ENCODE results near the gene FGFRL1. TPM values are rescaled to one million over a fixed set of nuclear protein-coding genes. Genes with fewer than 3 reads are reported as not detected.

Gene FGFRL1
- total RNA-seq, 1 experiment from 2014 or later = 33.5 TPM

- H3K36me3 Mint-ChIP-seq (ENCODE audit: insufficient read depth, unreplicated experiment) = peaks cover 10% of the 10 kb centered on the region
Observed at GRCh38 chr4:999882-1000425, 11.5 kb upstream of the FGFRL1 start.

DNA sequence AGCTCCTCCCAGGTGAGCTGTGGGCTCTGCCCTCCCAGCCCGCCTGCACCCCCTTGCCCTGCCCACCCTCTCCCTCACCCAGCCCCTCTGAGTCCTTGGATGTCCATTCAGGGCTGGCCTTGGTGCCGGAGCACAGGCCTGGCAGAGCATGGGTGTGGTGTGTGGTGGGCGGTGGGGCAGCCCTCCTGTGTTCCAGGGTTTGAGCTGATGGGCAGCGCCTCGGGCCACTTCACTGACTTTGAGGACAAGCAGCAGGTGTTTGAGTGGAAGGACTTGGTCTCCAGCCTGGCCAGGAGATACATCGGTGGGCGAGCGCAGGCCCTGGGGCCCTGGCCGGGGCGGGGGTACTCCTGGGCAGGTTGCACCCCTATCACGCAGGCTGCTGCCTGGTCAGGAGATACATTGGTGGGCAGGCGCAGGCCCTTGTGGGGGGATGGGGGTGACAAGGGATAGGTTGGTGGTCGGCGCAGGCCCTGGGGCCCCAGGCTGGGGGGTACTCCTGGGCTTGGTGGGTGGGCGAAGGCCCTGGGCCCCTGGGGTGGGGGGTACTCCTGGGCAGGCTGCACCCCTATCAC is 10.7 kb upstream of the FGFRL1 start:
- Mint-ChIP-seq H3K4me1 (ENCODE audit: insufficient read depth, unreplicated experiment) (no peaks in the 10 kb centered on the region), H3K27ac (ENCODE audit: low read depth, unreplicated experiment) (no peak overlapping the region), H3K4me3 (ENCODE audit: unreplicated experiment) (no peak overlapping the region), H3K27me3 (ENCODE audit: insufficient read depth, unreplicated experiment) (peaks cover 19% of the 10 kb centered on the region), H3K9me3 (ENCODE audit: unreplicated experiment) (no peaks in the 10 kb centered on the region), H3K36me3 (ENCODE audit: insufficient read depth, unreplicated experiment) (peaks cover 10% of the 10 kb centered on the region)
- CTCF ChIA-PET = no interaction called here
- BruUV-seq (replicated peaks) = no TSS peak
- TF ChIP-seq CTCF (IDR thresholded peaks at IDR 0.05; ENCODE audit: unreplicated experiment) = no peak
- POLR2A ChIA-PET = no interaction called here
- DNase-seq (ENCODE audit: unreplicated experiment) = no peak
- intact Hi-C loops (cut with micrococcal nuclease) = no loop called here

More at GRCh38 chr4:999882-1000425, 11.5 kb upstream of the FGFRL1 start:
- DNase-seq (ENCODE audit: unreplicated experiment) = no peak
- Mint-ChIP-seq H3K27me3 (ENCODE audit: insufficient read depth, unreplicated experiment) (peaks cover 19% of the 10 kb centered on the region), H3K4me3 (ENCODE audit: unreplicated experiment) (no peak overlapping the region), H3K4me1 (ENCODE audit: insufficient read depth, unreplicated experiment) (no peaks in the 10 kb centered on the region), H3K27ac (ENCODE audit: low read depth, unreplicated experiment) (no peak overlapping the region), H3K9me3 (ENCODE audit: unreplicated experiment) (no peaks in the 10 kb centered on the region)
- POLR2A ChIA-PET = no interaction called here
- intact Hi-C loops (cut with micrococcal nuclease) = no loop called here
- no peak for TF ChIP-seq CTCF (IDR thresholded peaks at IDR 0.05; ENCODE audit: unreplicated experiment)
- CTCF ChIA-PET = no interaction called here
- no TSS peak for BruUV-seq (replicated peaks)

GRCh38 chr4:1001561-1002130 is 9.8 kb upstream of the FGFRL1 start:
- BruUV-seq (replicated peaks) = no TSS peak
- ChIA-PET CTCF (no interaction called here), POLR2A (no interaction called here)
- intact Hi-C loops (cut with micrococcal nuclease) = no loop called here
- Mint-ChIP-seq H3K9me3 (ENCODE audit: unreplicated experiment) (no peaks in the 10 kb centered on the region), H3K4me3 (ENCODE audit: unreplicated experiment) (no peak overlapping the region), H3K27me3 (ENCODE audit: insufficient read depth, unreplicated experiment) (peaks cover 23% of the 10 kb centered on the region), H3K4me1 (ENCODE audit: insufficient read depth, unreplicated experiment) (no peaks in the 10 kb centered on the region), H3K27ac (ENCODE audit: low read depth, unreplicated experiment) (no peak overlapping the region), H3K36me3 (ENCODE audit: insufficient read depth, unreplicated experiment) (peaks cover 8% of the 10 kb centered on the region)
- no peak for TF ChIP-seq CTCF (IDR thresholded peaks at IDR 0.05; ENCODE audit: unreplicated experiment)
- DNase-seq (ENCODE audit: unreplicated experiment) = no peak

DNA sequence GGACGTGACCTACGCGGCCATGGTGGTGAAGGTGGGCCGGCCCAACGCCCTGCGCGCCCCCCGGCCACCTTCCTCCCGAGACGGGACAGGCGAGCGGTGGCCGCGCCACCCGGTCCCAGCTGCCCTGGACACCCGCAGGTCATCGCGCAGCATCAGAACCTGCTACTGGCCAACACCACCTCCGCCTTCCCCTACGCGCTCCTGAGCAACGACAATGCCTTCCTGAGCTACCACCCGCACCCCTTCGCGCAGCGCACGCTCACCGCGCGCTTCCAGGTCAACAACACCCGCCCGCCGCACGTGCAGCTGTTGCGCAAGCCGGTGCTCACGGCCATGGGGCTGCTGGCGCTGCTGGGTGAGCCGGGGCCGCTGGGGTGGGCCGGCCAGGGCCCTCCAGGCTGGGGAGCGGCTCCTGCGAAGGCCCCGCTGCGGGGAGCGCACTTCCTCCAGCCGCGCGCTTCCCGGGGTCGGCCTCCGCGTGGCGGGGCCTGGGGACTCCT is 9.2 kb upstream of the FGFRL1 start:
- ChIA-PET CTCF (no interaction called here), POLR2A (no interaction called here)
- H3K27me3 Mint-ChIP-seq (ENCODE audit: insufficient read depth, unreplicated experiment) = peaks cover 28% of the 10 kb centered on the region
- H3K36me3 Mint-ChIP-seq (ENCODE audit: insufficient read depth, unreplicated experiment) = peaks cover 6% of the 10 kb centered on the region
- TF ChIP-seq CTCF (IDR thresholded peaks at IDR 0.05; ENCODE audit: unreplicated experiment) = no peak
- BruUV-seq (replicated peaks) = no TSS peak
- H3K27ac Mint-ChIP-seq (ENCODE audit: low read depth, unreplicated experiment) = no peak overlapping the region
- H3K4me3 Mint-ChIP-seq (ENCODE audit: unreplicated experiment) = no peak overlapping the region
- intact Hi-C loops (cut with micrococcal nuclease) = no loop called here
- H3K9me3 Mint-ChIP-seq (ENCODE audit: unreplicated experiment) = no peaks in the 10 kb centered on the region
- H3K4me1 Mint-ChIP-seq (ENCODE audit: insufficient read depth, unreplicated experiment) = no peaks in the 10 kb centered on the region
- no peak for DNase-seq (ENCODE audit: unreplicated experiment)

All from MCF 10A (cell line).